ENCODE measurements around the gene PCNT. TPM values are rescaled to one million over a fixed set of nuclear protein-coding genes. Genes with fewer than 3 reads are reported as not detected.
"Not testable (repeated sequence)": the region's sequence is repeated elsewhere in the genome, so short reads cannot be mapped to it uniquely, and the experiment has no call there.

The PCNT gene
- total and polyA plus RNA-seq, 4 experiments from 2014 or later: 2.0 to 52.1 (median 36.1) TPM

DNA sequence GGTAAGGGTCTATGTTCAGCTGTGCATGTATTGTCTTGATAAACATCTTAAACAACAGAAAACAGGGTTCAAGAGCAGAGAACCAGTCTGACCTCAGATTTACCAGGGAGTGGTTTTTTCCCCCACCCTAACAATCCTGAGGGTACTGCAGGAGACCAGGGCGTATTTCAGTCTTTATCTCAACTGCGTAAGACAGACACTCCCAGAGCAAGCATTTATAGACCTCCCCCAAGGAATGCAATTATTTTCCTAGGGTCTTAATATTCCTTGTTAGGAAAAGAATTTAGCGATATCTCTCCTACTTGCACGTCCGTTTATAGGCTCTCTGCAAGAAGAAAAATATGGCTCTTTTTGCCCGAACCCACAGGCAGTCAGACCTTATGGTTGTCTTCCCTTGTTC, 124.9 kb downstream of the PCNT start:
- H3K27ac ChIP-seq (ENCODE audit: low read depth, low read length); H3K27me3 ChIP-seq (ENCODE audit: insufficient read depth, low read length); H3K4me3 ChIP-seq (ENCODE audit: low read length in 2 of 2); H3K9me3 ChIP-seq (ENCODE audit: control insufficient read depth in 1 of 2, low read length in 2 of 2); H3K4me1 ChIP-seq (ENCODE audit: insufficient read depth, low read length); intact Hi-C loops (cut with micrococcal nuclease); POLR2A ChIA-PET (ENCODE audit: partially characterized antibody); H3K27me3 Mint-ChIP-seq; H3K36me3 ChIP-seq (ENCODE audit: insufficient read depth, low read length); DNase-seq; H3K4me3 Mint-ChIP-seq; CTCF ChIA-PET (ENCODE audit: partially characterized antibody): not testable (repeated sequence)
- Mint-ChIP-seq H3K4me1 (peaks cover 0 to 25% (median 8%) of the 10 kb centered on the region in 4 donors), H3K36me3 (peaks cover 20 to 27% of the 10 kb centered on the region in 2 donors), H3K27ac (peak overlapping the region in 1 of 7 donors; percentile 27), H3K9me3 (peaks cover 0 to 20% (median 13%) of the 10 kb centered on the region in 8 donors)

DNA sequence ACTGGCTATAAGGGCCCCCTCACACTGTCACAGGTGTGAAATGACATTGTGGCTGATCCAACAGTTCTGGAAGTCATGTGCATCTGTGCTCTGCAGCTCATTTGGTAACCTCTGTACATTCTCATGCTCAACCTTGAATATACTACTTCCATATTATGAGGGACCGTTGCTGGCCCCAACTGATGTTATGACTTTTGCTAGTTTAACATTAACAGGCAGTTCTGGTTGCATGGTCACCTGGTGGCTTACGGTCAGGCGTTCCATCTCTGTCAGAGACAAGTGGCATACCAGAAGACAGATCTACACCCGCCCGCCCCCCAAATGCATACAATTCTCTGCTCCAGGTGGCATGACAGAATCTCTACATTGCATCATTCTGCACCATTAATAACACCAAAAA, 128.8 kb downstream of the PCNT start:
- H3K4me1 ChIP-seq (ENCODE audit: insufficient read depth, low read length): peaks cover 18% of the 10 kb centered on the region
- H3K27ac Mint-ChIP-seq: no peak overlapping the region
- no peak overlapping the region for H3K27ac ChIP-seq (ENCODE audit: low read depth, low read length)
- CTCF ChIA-PET (ENCODE audit: partially characterized antibody): no interaction called here
- intact Hi-C loops (cut with micrococcal nuclease): no loop called here
- no peak for DNase-seq
- POLR2A ChIA-PET (ENCODE audit: partially characterized antibody): interaction anchor here (1.0 kb wide), 1 partner anchor 107 kb away, joined by 3 read pairs; no protein-coding TSS in a partner anchor
- H3K36me3 Mint-ChIP-seq: peaks cover 23% of the 10 kb centered on the region in 2 donors
- peaks cover 12 to 45% (median 20%) of the 10 kb centered on the region in 4 donors for H3K4me1 Mint-ChIP-seq
- H3K4me3 ChIP-seq (ENCODE audit: low read length in 2 of 2): no peak overlapping the region
- no peak overlapping the region for H3K4me3 Mint-ChIP-seq
- H3K27me3 ChIP-seq (ENCODE audit: insufficient read depth, low read length): no peaks in the 10 kb centered on the region
- no peaks in the 10 kb centered on the region for H3K9me3 ChIP-seq (ENCODE audit: control insufficient read depth in 1 of 2, low read length in 2 of 2)
- H3K27me3 Mint-ChIP-seq: no peaks in the 10 kb centered on the region
- peaks cover 0 to 17% (median 13%) of the 10 kb centered on the region in 8 donors for H3K9me3 Mint-ChIP-seq
- H3K36me3 ChIP-seq (ENCODE audit: insufficient read depth, low read length): no peaks in the 10 kb centered on the region

GRCh38 chr21:46454142-46454541, 130.2 kb downstream of the PCNT start:
- intact Hi-C loops (cut with micrococcal nuclease): no loop called here
- Mint-ChIP-seq H3K4me3 (no peak overlapping the region), H3K9me3 (peaks cover 0 to 7% (median 4%) of the 10 kb centered on the region in 8 donors), H3K36me3 (peaks cover 16 to 19% of the 10 kb centered on the region in 2 donors), H3K27ac (peak overlapping the region in 1 of 7 donors; percentile 7), H3K4me1 (peaks cover 14 to 44% (median 22%) of the 10 kb centered on the region in 4 donors), H3K27me3 (no peaks in the 10 kb centered on the region)
- no peaks in the 10 kb centered on the region for H3K9me3 ChIP-seq (ENCODE audit: control insufficient read depth in 1 of 2, low read length in 2 of 2)
- H3K4me3 ChIP-seq (ENCODE audit: low read length in 2 of 2): no peak overlapping the region
- ChIA-PET CTCF (ENCODE audit: partially characterized antibody) (no interaction called here), POLR2A (ENCODE audit: partially characterized antibody) (no interaction called here)
- no peak overlapping the region for H3K27ac ChIP-seq (ENCODE audit: low read depth, low read length)
- DNase-seq: no peak
- H3K27me3 ChIP-seq (ENCODE audit: insufficient read depth, low read length): no peaks in the 10 kb centered on the region
- no peaks in the 10 kb centered on the region for H3K36me3 ChIP-seq (ENCODE audit: insufficient read depth, low read length)
- peaks cover 21% of the 10 kb centered on the region for H3K4me1 ChIP-seq (ENCODE audit: insufficient read depth, low read length)

GRCh38 chr21:46454634-46455390, 130.9 kb downstream of the PCNT start:
- no peaks in the 10 kb centered on the region for H3K27me3 ChIP-seq (ENCODE audit: insufficient read depth, low read length)
- H3K4me3 Mint-ChIP-seq: no peak overlapping the region
- H3K36me3 Mint-ChIP-seq: peaks cover 16 to 22% of the 10 kb centered on the region in 2 donors
- peaks cover 0 to 5% (median 3%) of the 10 kb centered on the region in 8 donors for H3K9me3 Mint-ChIP-seq
- H3K9me3 ChIP-seq (ENCODE audit: control insufficient read depth in 1 of 2, low read length in 2 of 2): no peaks in the 10 kb centered on the region
- no peaks in the 10 kb centered on the region for H3K36me3 ChIP-seq (ENCODE audit: insufficient read depth, low read length)
- H3K27ac Mint-ChIP-seq: no peak overlapping the region
- H3K27ac ChIP-seq (ENCODE audit: low read depth, low read length): no peak overlapping the region
- ChIA-PET POLR2A (ENCODE audit: partially characterized antibody) (no interaction called here), CTCF (ENCODE audit: partially characterized antibody) (no interaction called here)
- no peaks in the 10 kb centered on the region for H3K27me3 Mint-ChIP-seq
- intact Hi-C loops (cut with micrococcal nuclease): no loop called here
- H3K4me1 Mint-ChIP-seq: peaks cover 14 to 45% (median 25%) of the 10 kb centered on the region in 4 donors
- DNase-seq: no peak
- no peak overlapping the region for H3K4me3 ChIP-seq (ENCODE audit: low read length in 2 of 2)
- H3K4me1 ChIP-seq (ENCODE audit: insufficient read depth, low read length): peaks cover 24% of the 10 kb centered on the region

DNA sequence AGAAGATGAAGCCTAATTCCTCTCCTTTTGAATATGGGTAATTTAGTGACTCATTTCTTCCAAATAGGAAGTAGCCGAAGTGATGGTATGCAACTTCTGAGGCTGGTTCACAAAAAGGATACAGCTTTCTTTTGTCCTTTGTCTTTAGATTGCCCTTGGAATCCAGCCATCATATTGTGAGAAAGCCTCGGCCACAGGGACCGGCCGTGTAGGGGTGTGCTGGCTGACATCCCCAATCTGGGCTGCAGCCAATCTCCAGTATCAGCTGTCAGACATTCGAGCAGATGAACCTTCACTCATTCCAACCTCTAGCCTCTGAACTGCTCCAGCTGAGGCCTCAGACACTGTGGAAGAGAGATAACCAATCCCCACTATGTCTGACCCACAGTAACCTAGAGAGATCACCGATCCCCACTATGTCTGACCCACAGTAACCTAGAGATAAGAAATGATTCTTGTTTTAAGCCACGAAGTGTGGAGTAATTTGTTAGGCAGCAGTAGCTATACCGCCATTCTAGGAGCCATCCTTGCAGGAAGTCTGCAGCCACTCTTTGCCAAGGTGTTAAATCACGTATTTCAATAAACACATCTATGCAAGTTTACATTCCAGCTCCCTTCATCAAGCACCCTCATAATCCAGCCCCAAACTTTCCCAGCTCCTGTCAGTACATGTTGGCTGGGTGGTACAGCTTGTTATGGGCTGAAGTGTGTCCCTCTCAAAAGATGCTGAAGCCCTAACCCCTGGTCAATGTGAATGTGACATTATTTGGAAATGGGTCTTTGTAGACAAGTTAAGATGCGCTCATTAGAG, 131.8 kb downstream of the PCNT start:
- Histone ChIP-seq H3K27me3 (ENCODE audit: insufficient read depth, low read length) (no peaks in the 10 kb centered on the region), H3K9me3 (ENCODE audit: control insufficient read depth in 1 of 2, low read length in 2 of 2) (no peaks in the 10 kb centered on the region), H3K27ac (ENCODE audit: low read depth, low read length) (no peak overlapping the region), H3K4me1 (ENCODE audit: insufficient read depth, low read length) (peaks cover 34% of the 10 kb centered on the region), H3K4me3 (ENCODE audit: low read length in 2 of 2) (no peak overlapping the region), H3K36me3 (ENCODE audit: insufficient read depth, low read length) (no peaks in the 10 kb centered on the region)
- CTCF ChIA-PET (ENCODE audit: partially characterized antibody): interaction anchor here (0.6 to 2.3 kb wide), 3 partner anchors 12 to 96 kb away, joined by 3 to 7 read pairs (median 3); no protein-coding TSS in a partner anchor
- POLR2A ChIA-PET (ENCODE audit: partially characterized antibody): interaction anchor here (0.6 kb wide), 1 partner anchor 34 kb away, joined by 3 read pairs; no protein-coding TSS in a partner anchor
- H3K4me3 Mint-ChIP-seq: peak overlapping the region in 5 of 8 donors; percentile 6 to 54 (median 30)
- no peaks in the 10 kb centered on the region for H3K9me3 Mint-ChIP-seq
- intact Hi-C loops (cut with micrococcal nuclease): no loop called here
- H3K4me1 Mint-ChIP-seq: peaks cover 18 to 55% (median 31%) of the 10 kb centered on the region in 4 donors
- H3K36me3 Mint-ChIP-seq: peaks cover 12 to 21% of the 10 kb centered on the region in 2 donors
- H3K27ac Mint-ChIP-seq: peak overlapping the region in 5 of 7 donors; percentile 9 to 74 (median 49)
- DNase-seq: no peak
- H3K27me3 Mint-ChIP-seq: no peaks in the 10 kb centered on the region

DNA sequence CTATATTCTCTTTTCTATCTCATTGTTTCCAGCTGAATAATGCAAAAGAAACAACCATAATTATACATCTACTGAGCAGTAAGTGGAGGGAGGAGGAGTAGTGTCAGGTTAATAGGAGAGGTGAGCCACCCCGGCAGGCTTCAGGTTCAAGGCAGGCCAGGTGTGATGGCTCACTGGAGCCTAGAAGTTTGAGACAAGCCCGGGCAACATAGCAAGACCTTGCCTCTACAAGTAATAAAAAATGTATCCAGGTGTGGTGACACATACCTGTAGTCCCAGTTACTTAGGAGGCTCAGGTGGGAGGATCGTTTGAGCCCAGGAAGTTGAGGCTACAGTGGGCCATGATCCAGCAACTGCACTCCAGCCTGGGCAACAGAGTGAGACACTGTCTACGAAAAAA, 132.8 kb downstream of the PCNT start:
- no peaks in the 10 kb centered on the region for H3K9me3 Mint-ChIP-seq
- peaks cover 23 to 59% (median 36%) of the 10 kb centered on the region in 4 donors for H3K4me1 Mint-ChIP-seq
- ChIA-PET POLR2A (ENCODE audit: partially characterized antibody) (interaction anchor here (4.4 kb wide), 1 partner anchor 178 kb away, joined by 75 read pairs; the partner anchor contains the start of gene PRMT2), CTCF (ENCODE audit: partially characterized antibody) (interaction anchor here (1.5 to 2.3 kb wide), 2 partner anchors 33 to 95 kb away, joined by 3 to 7 read pairs; no protein-coding TSS in a partner anchor)
- Histone ChIP-seq H3K27ac (ENCODE audit: low read depth, low read length) (no peak overlapping the region), H3K27me3 (ENCODE audit: insufficient read depth, low read length) (no peaks in the 10 kb centered on the region), H3K4me3 (ENCODE audit: low read length in 2 of 2) (no peak overlapping the region), H3K4me1 (ENCODE audit: insufficient read depth, low read length) (peaks cover 42% of the 10 kb centered on the region), H3K9me3 (ENCODE audit: control insufficient read depth in 1 of 2, low read length in 2 of 2) (no peaks in the 10 kb centered on the region), H3K36me3 (ENCODE audit: insufficient read depth, low read length) (no peaks in the 10 kb centered on the region)
- intact Hi-C loops (cut with micrococcal nuclease): no loop called here
- H3K27ac Mint-ChIP-seq: peak overlapping the region in 5 of 7 donors; percentile 48 to 94 (median 70)
- peak overlapping the region; percentile 30 to 93 (median 70) for H3K4me3 Mint-ChIP-seq
- H3K36me3 Mint-ChIP-seq: peaks cover 12 to 21% of the 10 kb centered on the region in 2 donors
- H3K27me3 Mint-ChIP-seq: no peaks in the 10 kb centered on the region
- DNase-seq: no peak
